ENCODE data around the gene CCBE1. TPM values are rescaled to one million over a fixed set of nuclear protein-coding genes. Genes with fewer than 3 reads are reported as not detected.

Gene CCBE1
- total and polyA plus RNA-seq, 2 of the 4 experiments (the other 2 are of a cell fraction): 64.8 to 148 TPM

DNA sequence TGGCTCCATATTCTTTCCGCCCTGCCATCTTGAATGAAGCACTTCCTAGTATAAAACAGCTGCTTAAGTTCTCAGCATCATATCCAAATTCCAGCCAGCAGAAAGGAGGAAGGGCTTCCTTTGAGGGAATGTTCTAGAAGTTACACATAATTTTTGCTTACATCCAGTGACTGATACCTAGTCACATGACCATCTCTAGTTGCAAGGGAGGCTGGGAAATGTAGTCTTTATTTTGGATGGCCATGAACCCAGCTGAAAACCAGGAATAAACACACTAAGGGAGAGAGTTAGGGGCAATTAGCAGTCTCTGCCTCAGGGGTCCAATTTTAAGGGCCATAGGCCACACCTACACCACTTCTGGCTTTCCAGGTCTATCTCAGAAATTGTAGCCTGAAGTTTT is 280.4 kb downstream of the CCBE1 start:
- DNase-seq (peak; percentile 13), ATAC-seq (ENCODE audit: low read depth) (no peak)
- Histone ChIP-seq H2BK5ac (ENCODE audit: low read depth, low read length, poor library complexity, severe bottlenecking) (no peak overlapping the region), H3K9ac (ENCODE audit: low read depth, low read length) (no peak overlapping the region), H3K4ac (ENCODE audit: low read depth, low read length) (no peak overlapping the region), H3K27me3 (ENCODE audit: control insufficient read depth, insufficient read depth, low read length) (peaks cover 7% of the 10 kb centered on the region), H3K36me3 (ENCODE audit: control insufficient read depth, insufficient read depth, low read length) (no peaks in the 10 kb centered on the region), H4K91ac (ENCODE audit: insufficient read depth, low read depth, low read length) (no peak overlapping the region), H3K14ac (replicated peaks; ENCODE audit: low read depth, low read length) (no peak overlapping the region), H3K79me1 (ENCODE audit: low read depth in 1 of 2, low read length in 2 of 2) (no peaks in the 10 kb centered on the region), H3K9me1 (ENCODE audit: insufficient read depth, low read length) (no peaks in the 10 kb centered on the region), H4K5ac (ENCODE audit: low read depth, low read length) (no peak overlapping the region), H2AFZ (replicated peaks; ENCODE audit: low read length, poor library complexity) (no peak overlapping the region), H2BK120ac (ENCODE audit: low read depth, low read length) (no peak overlapping the region), H2AK9ac (replicated peaks; ENCODE audit: low read depth, low read length, poor library complexity) (no peak overlapping the region), H3K4me2 (ENCODE audit: low read depth, low read length) (no peak overlapping the region), H3K18ac (ENCODE audit: low read depth, low read length) (no peak overlapping the region), H4K20me1 (ENCODE audit: insufficient read depth, low read length) (no peaks in the 10 kb centered on the region), H3K27ac (ENCODE audit: insufficient read depth, low read length) (no peak overlapping the region), H2AK5ac (ENCODE audit: low read depth, low read length) (no peak overlapping the region), H2BK20ac (ENCODE audit: low read depth, low read length) (no peak overlapping the region), H3K4me3 (ENCODE audit: insufficient read depth, low read depth, low read length) (no peak overlapping the region), H3K56ac (ENCODE audit: extremely low read depth, insufficient read depth, low read length) (no peak overlapping the region), H4K8ac (ENCODE audit: low read depth in 2 of 2, low read length in 2 of 2) (0 out of 4 replicates have a peak overlapping the region, but pooled peaks of 1 of the 2 experiments have one; percentile 8), H3K23ac (ENCODE audit: low read depth, low read length) (no peak overlapping the region), H3K9me3 (ENCODE audit: control insufficient read depth, insufficient read depth, low read length) (no peaks in the 10 kb centered on the region), H3K4me1 (ENCODE audit: control insufficient read depth, insufficient read depth, low read length) (no peaks in the 10 kb centered on the region; the same call in 1 of the 2 replicates), H2BK15ac (ENCODE audit: low read depth, low read length) (no peak overlapping the region)
- ChIA-PET CTCF (no interaction called here), POLR2A (ENCODE audit: unreplicated experiment) (no interaction called here)
- TF ChIP-seq ELK1 (IDR thresholded peaks at IDR 0.05; ENCODE audit: borderline replicate concordance, low read depth, low read length): no peak
- TF ChIP-seq POLR2A (IDR thresholded peaks at IDR 0.05; ENCODE audit: low read depth, low read length): no peak
- TF ChIP-seq MAZ (IDR thresholded peaks at IDR 0.05; ENCODE audit: borderline replicate concordance, low read depth, low read length): no peak
- TF ChIP-seq USF2 (IDR thresholded peaks at IDR 0.05; ENCODE audit: low read depth, low read length): peak; percentile 75
- in situ Hi-C loops (cut with MboI; ENCODE audit: low sequenced_read_pairs): no loop called here
- no TSS peak for BruUV-seq (replicated peaks)
- intact Hi-C loops (cut with micrococcal nuclease): no loop called here
- no CpG with 5 or more reads among the region's 1 CpG for WGBS, 2 experiments (ENCODE audit: extremely low coverage in 2 of 2, insufficient read length in 1 of 2)
- dilution Hi-C loops (cut with HindIII; ENCODE audit: low sequenced_read_pairs, unreplicated experiment): no loop called here

All from IMR-90 (cell line).